OCI-LY1 (cell line): ENCODE measurements around the gene TCHP.

Experiments
- H2AFZ ChIP-seq: fragments of 200-600 bp; sonication (generic), shearing (Covaris generic); 2 replicates; pipeline ENCODE4 v1.6.0; 2014; ENCODE audit warnings: antibody characterized with exemption, mild to moderate bottlenecking, low read length
- H3F3A ChIP-seq: fragments of 200-600 bp; sonication (generic), shearing (Covaris generic); 2 replicates; pipeline ENCODE4 v1.6.0; 2014; ENCODE audit warnings: mild to moderate bottlenecking, antibody characterized with exemption, low read length, moderate library complexity; ENCODE audit not compliant: insufficient read depth
- H3K27ac ChIP-seq: fragments of 200-600 bp; sonication (generic); 2 replicates; pipeline ENCODE4 v1.5.1; 2014; ENCODE audit warnings: low read length, mixed run types, mild to moderate bottlenecking, low read depth; ENCODE audit not compliant: poor library complexity, severe bottlenecking
- H3K27me3 ChIP-seq: fragments of 200-600 bp; sonication (generic); 2 replicates; pipeline ENCODE4 v1.6.0; 2014; ENCODE audit warnings: antibody characterized with exemption, mild to moderate bottlenecking, low read length, moderate library complexity; ENCODE audit not compliant: insufficient read depth
- H3K36me3 ChIP-seq: fragments of 200-600 bp; sonication (generic); 2 replicates; pipeline ENCODE4 v1.6.1; 2014; ENCODE audit warnings: mild to moderate bottlenecking, antibody characterized with exemption, low read length, moderate library complexity, mixed read lengths; ENCODE audit not compliant: insufficient read depth
- H3K4me1 ChIP-seq: fragments of 200-600 bp; sonication (generic); 2 replicates; pipeline ENCODE4 v1.5.1; 2014; ENCODE audit warnings: mild to moderate bottlenecking, low read length, moderate library complexity; ENCODE audit not compliant: insufficient read depth, severe bottlenecking
- H3K4me2 ChIP-seq: fragments of 200-600 bp; sonication (generic), shearing (Covaris generic); 2 replicates; pipeline ENCODE4 v1.6.1; 2014; ENCODE audit warnings: low read length
- H3K4me3 ChIP-seq: fragments of 200-600 bp; sonication (generic); 2 replicates; pipeline ENCODE4 v1.5.1; 2014; ENCODE audit warnings: low read length, low read depth, mild to moderate bottlenecking, mixed read lengths; ENCODE audit not compliant: poor library complexity, severe bottlenecking
- H3K79me2 ChIP-seq: fragments of 200-600 bp; shearing (Covaris generic); 2 replicates; pipeline ENCODE4 v1.6.1; 2016; ENCODE audit warnings: mixed run types, low read length, mixed read lengths; ENCODE audit not compliant: insufficient read depth
- H3K9ac ChIP-seq: fragments of 200-600 bp; sonication (generic), shearing (Covaris generic); 2 replicates; pipeline ENCODE4 v1.6.1; 2014; ENCODE audit warnings: mild to moderate bottlenecking, low read length, mixed read lengths
- H3K9me2 ChIP-seq: fragments of 200-600 bp; sonication (generic), shearing (Covaris generic); 2 replicates; pipeline ENCODE4 v1.6.1; 2014; ENCODE audit warnings: low read depth, mild to moderate bottlenecking, low read length, mixed read lengths
- H3K9me3 ChIP-seq: fragments of 200-600 bp; shearing (Covaris generic); 2 replicates; pipeline ENCODE4 v1.6.1; 2014; ENCODE audit warnings: low read length, mixed read lengths
- H4K20me1 ChIP-seq: fragments of 200-600 bp; sonication (generic), shearing (Covaris generic); 2 replicates; pipeline ENCODE4 v1.6.0; 2016; ENCODE audit warnings: mild to moderate bottlenecking, low read length; ENCODE audit not compliant: insufficient read depth
- CTCF ChIP-seq: fragments of 200-600 bp; sonication (generic), shearing (Covaris generic); IDR thresholded peaks from 2 replicates; pipeline ENCODE4 v1.5.1; 2017; ENCODE audit warnings: mild to moderate bottlenecking, antibody characterized with exemption, low read length, moderate library complexity, mixed read lengths
- EZH2 ChIP-seq: fragments of 200-600 bp; sonication (generic), shearing (Covaris generic); IDR thresholded peaks from 2 replicates; pipeline ENCODE4 v1.8.0; 2017; ENCODE audit warnings: borderline replicate concordance, mixed run types, mild to moderate bottlenecking, antibody characterized with exemption, low read length, moderate library complexity, mixed read lengths

The TCHP gene

GRCh38 chr12:109961201-109961600, 61.1 kb downstream of the TCHP start:
- Histone ChIP-seq H3K9me3 (no peaks in the 10 kb centered on the region), H3K4me2 (no peak overlapping the region), H3K9me2 (no peaks in the 10 kb centered on the region), H3K9ac (no peak overlapping the region), H2AFZ (no peak overlapping the region), H3K27ac (no peak overlapping the region), H3K36me3 (peaks cover 64% of the 10 kb centered on the region), H3K4me1 (no peaks in the 10 kb centered on the region), H3K27me3 (no peaks in the 10 kb centered on the region), H3K4me3 (no peak overlapping the region), H3F3A (no peaks in the 10 kb centered on the region), H4K20me1 (no peaks in the 10 kb centered on the region), H3K79me2 (no peaks in the 10 kb centered on the region)
- TF ChIP-seq EZH2, result no peak
- TF ChIP-seq CTCF, result no peak

- H3K9me2 ChIP-seq, result no peaks in the 10 kb centered on the region
- H3K27ac ChIP-seq, result no peak overlapping the region
- H3K4me3 ChIP-seq, result no peak overlapping the region
- no peaks in the 10 kb centered on the region for H3K79me2 ChIP-seq
- H3K27me3 ChIP-seq, result no peaks in the 10 kb centered on the region
- no peak for TF ChIP-seq EZH2
- no peak for TF ChIP-seq CTCF
- no peak overlapping the region for H3K9ac ChIP-seq
- H2AFZ ChIP-seq, result no peak overlapping the region
- no peak overlapping the region for H3K4me2 ChIP-seq
- peaks cover 61% of the 10 kb centered on the region for H3K36me3 ChIP-seq
- H3F3A ChIP-seq, result no peaks in the 10 kb centered on the region
- no peaks in the 10 kb centered on the region for H4K20me1 ChIP-seq
- no peaks in the 10 kb centered on the region for H3K4me1 ChIP-seq
- no peaks in the 10 kb centered on the region for H3K9me3 ChIP-seq
Observed at GRCh38 chr12:109961612-109962011, 61.5 kb downstream of the TCHP start.

GRCh38 chr12:109962398-109962797, 62.3 kb downstream of the TCHP start:
- no peak overlapping the region for H2AFZ ChIP-seq
- no peak overlapping the region for H3K4me3 ChIP-seq
- H3K27ac ChIP-seq, result no peak overlapping the region
- H3K4me2 ChIP-seq, result no peak overlapping the region
- no peaks in the 10 kb centered on the region for H3K27me3 ChIP-seq
- H3K9ac ChIP-seq, result no peak overlapping the region
- TF ChIP-seq EZH2 (no peak), CTCF (no peak)
- H3K9me3 ChIP-seq, result no peaks in the 10 kb centered on the region
- no peaks in the 10 kb centered on the region for H3K4me1 ChIP-seq
- H3K9me2 ChIP-seq, result no peaks in the 10 kb centered on the region
- H4K20me1 ChIP-seq, result no peaks in the 10 kb centered on the region
- no peaks in the 10 kb centered on the region for H3F3A ChIP-seq
- no peaks in the 10 kb centered on the region for H3K79me2 ChIP-seq
- H3K36me3 ChIP-seq, result peaks cover 66% of the 10 kb centered on the region
